Stimulated activated CD4-positive, alpha-beta T cell treated with anti-CD3 and anti-CD28 coated beads, Interleukin-12 subunit alpha, Interleukin-12 subunit beta, amount 100 ng/mL, for 48 hours (primary cell): ENCODE results near the gene DIRAS2.

Experiments
- DNase-seq, 3 donors: peaks; one replicate each; pipeline ENCODE4 v3.0.0-alpha.2; 2020; ENCODE audit warnings: low read depth in 2 of 3, low spot score in 1 of 3

The DIRAS2 gene

DNA sequence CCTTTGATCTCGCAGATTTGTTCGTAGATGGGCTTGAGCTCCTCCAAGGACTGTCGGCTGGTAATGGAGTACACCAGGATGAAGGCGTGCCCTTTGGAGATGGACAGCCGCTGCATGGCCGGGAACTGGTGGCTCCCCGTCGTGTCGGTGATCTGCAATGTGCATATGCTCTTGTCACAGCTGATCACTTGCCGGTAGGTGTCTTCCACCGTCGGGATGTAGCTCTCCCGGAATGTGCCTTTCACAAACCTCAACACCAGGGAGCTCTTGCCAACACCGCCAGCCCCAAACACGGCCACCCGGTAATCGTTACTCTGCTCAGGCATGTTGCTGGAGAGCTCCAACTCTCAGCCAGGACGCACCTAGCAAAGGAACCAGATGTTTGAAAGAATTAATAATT lies 29.1 kb downstream of the DIRAS2 start:
- DNase-seq: no peak

GRCh38 chr9:90612957-90613356 lies 29.7 kb downstream of the DIRAS2 start:
- DNase-seq: no peak

GRCh38 chr9:90611568-90611967 lies 31.1 kb downstream of the DIRAS2 start:
- DNase-seq: no peak

- no peak for DNase-seq
These were observed 31.5 kb downstream of the DIRAS2 start for GRCh38 chr9:90611121-90611520.

DNA sequence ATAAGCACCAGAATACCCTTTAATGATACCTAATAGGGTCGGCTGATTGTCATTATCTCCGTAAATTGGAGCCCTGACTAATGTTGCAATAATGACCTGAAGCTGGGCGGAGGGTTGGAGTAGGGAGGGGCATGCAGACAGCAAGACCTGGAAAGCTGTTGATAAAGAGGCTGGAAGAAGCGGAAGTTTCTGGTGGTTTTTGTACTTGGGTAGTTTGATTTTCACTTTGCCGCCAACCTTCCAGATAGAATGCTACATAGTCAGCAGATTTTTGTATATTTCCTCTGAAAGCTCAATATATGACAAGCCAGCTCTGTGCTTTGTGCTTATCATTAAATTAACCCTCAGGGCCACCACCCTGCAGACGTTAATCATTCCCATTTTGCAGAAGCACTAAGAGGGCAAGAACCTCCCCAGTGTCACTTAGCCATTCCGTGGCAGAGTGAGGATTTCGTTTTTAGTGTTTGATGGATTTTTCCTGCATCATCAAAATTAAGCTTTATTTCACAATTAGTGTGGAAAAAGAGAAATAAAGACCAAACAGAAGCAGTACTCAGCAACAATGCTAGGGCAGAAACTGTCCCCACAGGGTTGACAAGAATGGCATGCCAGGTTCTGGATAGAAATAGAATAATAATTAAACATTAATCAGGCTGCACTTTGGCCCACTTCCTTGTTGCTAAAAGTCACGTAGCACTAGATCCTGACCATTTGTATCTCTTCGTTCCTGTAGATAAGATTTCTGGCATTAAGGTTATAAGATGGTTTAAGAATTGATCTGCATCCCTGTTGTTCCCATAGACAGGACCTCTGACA lies 34.7 kb downstream of the DIRAS2 start:
- no peak for DNase-seq

DNA sequence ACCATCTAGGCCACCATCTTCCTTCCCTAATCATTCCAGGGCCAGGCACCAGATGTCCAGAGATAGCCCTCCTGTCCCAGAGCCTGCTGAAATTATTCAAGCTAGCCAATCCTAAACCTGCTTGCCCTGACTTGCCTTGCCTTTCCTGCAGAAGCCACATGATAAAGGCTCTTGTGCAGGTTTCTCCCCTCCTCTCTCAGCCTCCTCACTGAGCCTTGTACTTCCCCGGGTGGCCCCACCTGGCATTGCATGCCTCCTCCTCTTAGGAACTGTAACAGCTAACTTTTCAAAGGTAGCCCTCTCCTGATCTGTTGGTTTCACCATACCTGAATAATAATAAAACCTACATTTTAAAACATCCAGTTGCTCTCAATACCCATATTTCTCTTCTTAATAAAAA lies 42.6 kb downstream of the DIRAS2 start:
- DNase-seq: no peak

DNA sequence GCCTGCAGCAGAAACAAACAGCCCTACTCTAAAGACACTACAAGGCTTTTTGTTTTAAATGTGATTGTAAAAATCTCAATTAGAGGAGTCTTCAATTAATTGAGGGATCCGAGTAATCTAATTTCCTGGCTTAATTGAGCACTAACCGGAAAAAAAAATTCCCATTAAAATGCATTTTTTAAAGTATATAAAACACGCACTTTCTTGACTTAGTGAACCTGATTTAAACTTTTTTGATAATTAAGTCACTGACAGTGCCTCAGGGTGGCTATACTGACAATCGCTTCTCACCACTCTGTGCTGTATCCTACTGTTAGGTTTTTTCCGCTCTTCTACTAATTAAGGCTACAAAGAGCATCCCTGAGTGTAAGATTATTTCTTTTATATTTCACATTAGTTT lies 44.4 kb downstream of the DIRAS2 start:
- DNase-seq: no peak

DNA sequence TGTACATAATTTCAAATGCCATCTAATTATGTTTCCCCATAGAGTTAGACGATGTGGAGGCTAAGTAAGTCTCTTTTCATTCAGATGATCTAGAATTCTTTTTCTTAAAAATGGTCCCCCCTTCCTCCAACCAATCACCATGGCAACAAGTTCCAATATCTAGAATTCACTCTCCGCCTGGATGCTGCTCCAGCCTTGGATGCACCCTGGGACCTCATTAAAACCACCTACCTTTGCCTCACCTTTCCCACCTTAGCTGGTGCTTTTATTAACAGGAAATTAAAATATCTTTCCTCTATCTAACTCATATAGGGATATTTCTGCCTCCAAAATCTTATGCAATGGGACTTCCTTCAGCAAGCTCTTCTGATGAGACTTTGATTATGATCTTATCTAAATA lies 49.0 kb downstream of the DIRAS2 start:
- no peak for DNase-seq

GRCh38 chr9:90580576-90580975 lies 62.0 kb downstream of the DIRAS2 start:
- DNase-seq: no peak

DNA sequence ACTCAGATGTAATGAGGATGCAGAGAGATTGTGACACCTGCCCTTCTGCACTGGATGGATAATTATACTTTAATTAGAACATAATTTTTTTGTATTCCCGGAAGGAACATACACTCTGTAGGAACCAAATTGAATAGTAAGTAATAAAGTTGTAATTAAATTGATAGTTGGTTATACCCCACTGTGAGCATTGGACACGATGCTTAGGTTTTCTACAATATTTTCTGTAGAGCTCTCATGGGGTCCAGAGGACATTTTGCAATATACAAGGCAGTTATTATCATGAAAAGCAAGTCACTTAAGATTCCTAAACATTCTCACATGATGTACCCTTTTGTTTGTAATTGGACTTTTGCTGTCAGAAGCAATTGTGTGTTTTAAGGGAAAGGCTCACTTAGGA lies 63.4 kb downstream of the DIRAS2 start:
- DNase-seq: no peak

GRCh38 chr9:90578126-90578815 lies 64.4 kb downstream of the DIRAS2 start:
- DNase-seq: no peak

GRCh38 chr9:90569511-90569910 lies 73.1 kb downstream of the DIRAS2 start:
- no peak for DNase-seq

DNA sequence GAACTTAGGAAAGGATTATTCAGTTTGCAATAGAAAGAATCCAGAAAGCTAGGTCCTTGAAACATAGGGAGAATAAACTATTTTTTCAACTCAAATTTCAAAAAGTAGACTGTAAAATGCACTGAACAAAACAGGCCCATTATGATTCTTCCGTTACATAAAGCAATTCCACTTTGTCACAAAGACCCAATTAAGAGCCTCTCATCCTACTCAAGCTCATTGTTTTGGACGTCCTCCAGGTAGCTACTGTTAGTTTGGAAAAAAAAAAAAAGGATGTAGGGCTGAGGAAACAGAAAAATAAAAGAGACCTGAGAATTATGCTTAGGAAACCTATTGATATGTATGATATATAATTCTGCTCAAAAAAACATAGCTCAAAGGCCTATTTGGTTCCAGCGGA lies 74.0 kb downstream of the DIRAS2 start:
- no peak for DNase-seq

DNA sequence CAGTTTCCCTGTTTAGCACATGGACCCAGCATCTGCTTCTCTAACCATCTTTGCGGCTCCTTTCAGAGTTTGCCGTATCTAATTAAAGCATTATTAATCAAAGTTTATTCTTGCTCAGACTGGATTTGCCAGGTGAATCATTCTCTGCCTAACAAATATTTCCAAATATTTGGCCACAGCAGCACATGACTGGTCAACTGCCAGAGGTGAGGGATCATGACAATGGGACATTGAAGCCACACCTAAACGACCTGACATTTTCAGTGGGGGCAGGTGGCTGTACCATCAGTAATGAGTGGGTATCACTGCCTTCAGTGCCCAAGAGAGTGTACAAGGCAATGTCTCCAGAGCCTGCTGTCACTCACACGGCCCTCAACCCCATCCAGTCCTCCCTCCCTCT lies 80.4 kb downstream of the DIRAS2 start:
- DNase-seq: no peak
